Measurements from ENCODE around the gene BBLN.

BBLN gene

GRCh38 chr9:128155736-128156500, 4.1 kb upstream of the BBLN start:
- no peak for DNase-seq (ENCODE audit: low read depth)
- no peak overlapping the region for H3K4me3 ChIP-seq (ENCODE audit: low read depth, low read length)

GRCh38 chr9:128159522-128159783, 612 bp upstream of the BBLN start:
- DNase-seq (ENCODE audit: low read depth), result no peak
- H3K4me3 ChIP-seq (ENCODE audit: low read depth, low read length), result peak overlapping the region; percentile 52

- DNase-seq (ENCODE audit: low read depth), result no peak
- peak overlapping the region; percentile 90 for H3K4me3 ChIP-seq (ENCODE audit: low read depth, low read length)
Measured at GRCh38 chr9:128160603-128160987, 530 bp downstream of the BBLN start.

- H3K4me3 ChIP-seq (ENCODE audit: low read depth, low read length), result peak overlapping the region; percentile 90
- DNase-seq (ENCODE audit: low read depth), result no peak
Measured at GRCh38 chr9:128161215-128161902, 1.3 kb downstream of the BBLN start.

GRCh38 chr9:128162215-128163026, 2.4 kb downstream of the BBLN start:
- DNase-seq (ENCODE audit: low read depth), result no peak
- H3K4me3 ChIP-seq (ENCODE audit: low read depth, low read length), result no peak overlapping the region

- no peak overlapping the region for H3K4me3 ChIP-seq (ENCODE audit: low read depth, low read length)
- no peak for DNase-seq (ENCODE audit: low read depth)
Measured at GRCh38 chr9:128163027-128163515, 3.0 kb downstream of the BBLN start.

GRCh38 chr9:128163523-128164306, 3.6 kb downstream of the BBLN start:
- no peak overlapping the region for H3K4me3 ChIP-seq (ENCODE audit: low read depth, low read length)
- DNase-seq (ENCODE audit: low read depth), result no peak

GRCh38 chr9:128164307-128164885, 4.3 kb downstream of the BBLN start:
- H3K4me3 ChIP-seq (ENCODE audit: low read depth, low read length), result no peak overlapping the region
- peak; percentile 24 for DNase-seq (ENCODE audit: low read depth)

- no peak for DNase-seq (ENCODE audit: low read depth)
Measured at GRCh38 chr9:128166169-128166568, 6.1 kb downstream of the BBLN start.

GRCh38 chr9:128167209-128167608, 7.1 kb downstream of the BBLN start:
- H3K4me3 ChIP-seq (ENCODE audit: low read depth, low read length), result no peak overlapping the region
- no peak for DNase-seq (ENCODE audit: low read depth)

More at GRCh38 chr9:128166169-128166568, 6.1 kb downstream of the BBLN start:
- no peak overlapping the region for H3K4me3 ChIP-seq (ENCODE audit: low read depth, low read length)

- DNase-seq (ENCODE audit: low read depth), result no peak
- no peak overlapping the region for H3K4me3 ChIP-seq (ENCODE audit: low read depth, low read length)
Measured at GRCh38 chr9:128168731-128169308, 8.8 kb downstream of the BBLN start.

GRCh38 chr9:128169492-128169891, 9.4 kb downstream of the BBLN start:
- H3K4me3 ChIP-seq (ENCODE audit: low read depth, low read length), result no peak overlapping the region
- no peak for DNase-seq (ENCODE audit: low read depth)

- no peak for DNase-seq (ENCODE audit: low read depth)
- H3K4me3 ChIP-seq (ENCODE audit: low read depth, low read length), result no peak overlapping the region
Measured at GRCh38 chr9:128169925-128170324, 9.9 kb downstream of the BBLN start.

- H3K4me3 ChIP-seq (ENCODE audit: low read depth, low read length), result no peak overlapping the region
- no peak for DNase-seq (ENCODE audit: low read depth)
Measured at GRCh38 chr9:128174062-128174461, 14.0 kb downstream of the BBLN start.

- DNase-seq (ENCODE audit: low read depth), result no peak
- H3K4me3 ChIP-seq (ENCODE audit: low read depth, low read length), result no peak overlapping the region
Measured at GRCh38 chr9:128175102-128175563, 15.1 kb downstream of the BBLN start.

GRCh38 chr9:128175726-128176125, 15.7 kb downstream of the BBLN start:
- no peak for DNase-seq (ENCODE audit: low read depth)
- H3K4me3 ChIP-seq (ENCODE audit: low read depth, low read length), result no peak overlapping the region

- no peak overlapping the region for H3K4me3 ChIP-seq (ENCODE audit: low read depth, low read length)
- no peak for DNase-seq (ENCODE audit: low read depth)
Measured at GRCh38 chr9:128178806-128179431, 18.9 kb downstream of the BBLN start.

GRCh38 chr9:128180001-128180400, 19.9 kb downstream of the BBLN start:
- no peak for DNase-seq (ENCODE audit: low read depth)
- H3K4me3 ChIP-seq (ENCODE audit: low read depth, low read length), result no peak overlapping the region

All from skeletal muscle cell (primary cell).